Osteocyte (in vitro differentiated cells): Measurements from ENCODE around the gene ABCB4. TPM values are rescaled to one million over a fixed set of nuclear protein-coding genes. Genes with fewer than 3 reads are reported as not detected.

Experiments used
- DNase-seq: peaks from one replicate; pipeline ENCODE4 v3.0.0; 2021; ENCODE audit warnings: mixed read lengths; ENCODE audit not compliant: unreplicated experiment; ENCODE audit errors: extremely low spot score
- H3K27ac Mint-ChIP-seq: one replicate; pipeline ENCODE4 v1.8.0; 2021; ENCODE audit warnings: mild to moderate bottlenecking, mixed read lengths; ENCODE audit not compliant: unreplicated experiment
- H3K27me3 Mint-ChIP-seq: one replicate; pipeline ENCODE4 v1.8.0; 2021; ENCODE audit warnings: mixed read lengths; ENCODE audit not compliant: unreplicated experiment
- H3K36me3 Mint-ChIP-seq: one replicate; pipeline ENCODE4 v1.8.0; 2021; ENCODE audit warnings: mixed read lengths; ENCODE audit not compliant: unreplicated experiment
- H3K4me1 Mint-ChIP-seq: one replicate; pipeline ENCODE4 v1.8.0; 2021; ENCODE audit warnings: mixed read lengths; ENCODE audit not compliant: unreplicated experiment
- H3K4me3 Mint-ChIP-seq: one replicate; pipeline ENCODE4 v1.8.0; 2021; ENCODE audit warnings: mild to moderate bottlenecking, moderate library complexity, mixed read lengths; ENCODE audit not compliant: unreplicated experiment
- H3K9me3 Mint-ChIP-seq: one replicate; pipeline ENCODE4 v1.8.0; 2021; ENCODE audit warnings: mixed read lengths; ENCODE audit not compliant: unreplicated experiment
- CTCF ChIP-seq: fragments of 200-600 bp; sonication (generic); IDR thresholded peaks from 2 replicates; pipeline ENCODE4 v1.5.0; 2021; ENCODE audit warnings: antibody characterized with exemption, mild to moderate bottlenecking, moderate library complexity
- long read RNA-seq: library from polyadenylated mRNA; unstranded; transcript quantifications from one replicate; pipeline ENCODE4 v2.0.0, GENCODE V29; 2021
- total RNA-seq: library from RNA; stranded (reverse); gene quantifications from 2 replicates; pipeline ENCODE4 v1.2.1, GENCODE V29; 2021

Gene ABCB4
- not detected in 2 replicates for total RNA-seq
- long read RNA-seq = 0 reads

DNA sequence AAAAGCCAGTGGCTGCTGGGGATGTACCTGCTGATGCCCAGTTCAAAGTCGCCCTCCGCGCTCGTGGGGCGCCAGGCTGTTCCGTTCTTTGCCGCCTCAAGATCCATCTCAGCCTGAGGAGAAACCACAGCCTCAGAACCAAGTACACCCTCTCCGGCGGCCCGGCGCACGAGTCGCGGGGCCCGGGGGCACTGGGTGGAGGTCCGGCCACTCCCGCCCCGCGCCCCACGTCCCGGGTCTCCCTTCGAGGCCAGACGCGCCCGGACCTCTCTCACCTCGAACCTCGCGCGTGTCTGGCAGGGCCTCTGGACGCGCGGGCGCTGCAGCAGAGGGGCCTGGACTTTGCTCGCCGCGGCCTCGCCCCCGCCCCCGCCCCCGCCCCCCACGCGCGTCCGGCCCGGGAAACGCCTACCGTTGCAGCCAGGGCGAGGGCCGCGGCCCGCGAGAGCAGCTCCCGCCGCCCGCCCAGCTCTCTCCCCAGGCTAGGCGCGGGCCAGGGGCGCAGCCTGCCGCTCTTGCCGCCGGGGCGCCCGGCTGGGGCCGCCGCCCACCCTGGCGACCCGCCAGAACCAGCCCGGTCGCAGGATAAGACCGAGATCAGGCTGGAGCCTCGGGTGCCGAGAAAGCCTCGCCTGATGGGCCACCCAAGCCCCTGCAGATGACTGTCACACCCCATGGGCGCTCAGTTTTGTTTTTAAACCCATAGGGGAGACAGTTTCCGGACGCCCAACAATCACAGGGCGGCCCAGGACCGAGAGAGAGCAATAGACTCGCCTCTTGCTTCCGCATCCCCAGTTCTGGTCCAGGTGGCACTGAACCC lies at the start of gene ABCB4:
TSS of gene ABCB4 (minus strand) at position 322 of the 820 bp plus-strand sequence. CDS start at position 107, 215 bp downstream.
- Mint-ChIP-seq H3K27ac (no peak within 1 kb of the TSS), H3K36me3 (no peaks in the 10 kb centered on the region), H3K9me3 (no peaks in the 10 kb centered on the region), H3K27me3 (peaks cover 43% of the 10 kb centered on the region), H3K4me3 (peak within 1 kb of the TSS; percentile 42), H3K4me1 (peaks cover 8% of the 10 kb centered on the region)
- no peak for DNase-seq
- TF ChIP-seq CTCF = no peak

- no peaks in the 10 kb centered on the region for H3K9me3 Mint-ChIP-seq
- no peak for DNase-seq
- no peak overlapping the region for H3K4me3 Mint-ChIP-seq
- H3K4me1 Mint-ChIP-seq = no peaks in the 10 kb centered on the region
- H3K27me3 Mint-ChIP-seq = no peaks in the 10 kb centered on the region
- H3K27ac Mint-ChIP-seq = no peak overlapping the region
- H3K36me3 Mint-ChIP-seq = no peaks in the 10 kb centered on the region
- TF ChIP-seq CTCF = no peak
Measured at GRCh38 chr7:87518735-87519134, 43.3 kb upstream of the ABCB4 start.

DNA sequence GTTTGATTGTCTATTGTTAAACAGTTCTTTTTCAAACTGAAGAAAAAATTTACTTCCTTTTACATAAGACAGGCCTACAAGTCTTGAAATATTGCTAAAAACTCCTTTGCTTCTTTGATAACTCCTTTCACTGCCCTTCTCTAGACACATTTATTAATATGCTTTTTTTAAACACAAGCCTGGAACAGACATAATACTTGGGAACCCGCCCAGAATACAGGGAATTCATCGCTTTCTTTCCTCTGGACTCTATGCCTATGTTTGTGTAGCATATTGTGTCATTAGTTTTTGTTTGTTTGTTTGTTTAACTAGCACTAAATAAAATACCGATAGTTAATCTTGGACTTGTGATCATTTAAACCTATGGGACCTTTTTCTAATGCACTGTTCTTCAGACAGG lies 42.4 kb upstream of the ABCB4 start:
- H3K27ac Mint-ChIP-seq = no peak overlapping the region

GRCh38 chr7:87517136-87517815 lies 41.8 kb upstream of the ABCB4 start:
- DNase-seq = no peak
- no peak overlapping the region for H3K4me3 Mint-ChIP-seq
- no peak overlapping the region for H3K27ac Mint-ChIP-seq
- TF ChIP-seq CTCF = no peak
- no peaks in the 10 kb centered on the region for H3K4me1 Mint-ChIP-seq
- no peaks in the 10 kb centered on the region for H3K36me3 Mint-ChIP-seq
- H3K9me3 Mint-ChIP-seq = no peaks in the 10 kb centered on the region
- H3K27me3 Mint-ChIP-seq = no peaks in the 10 kb centered on the region

More for the DNA sequence above, 42.4 kb upstream of the ABCB4 start:
- DNase-seq = no peak
- Mint-ChIP-seq H3K4me3 (no peak overlapping the region), H3K9me3 (no peaks in the 10 kb centered on the region), H3K27me3 (no peaks in the 10 kb centered on the region), H3K4me1 (no peaks in the 10 kb centered on the region), H3K36me3 (no peaks in the 10 kb centered on the region)
- TF ChIP-seq CTCF = no peak

GRCh38 chr7:87513735-87514335 lies 38.4 kb upstream of the ABCB4 start:
- Mint-ChIP-seq H3K27ac (no peak overlapping the region), H3K4me1 (no peaks in the 10 kb centered on the region), H3K36me3 (no peaks in the 10 kb centered on the region), H3K27me3 (peaks cover 5% of the 10 kb centered on the region), H3K9me3 (no peaks in the 10 kb centered on the region), H3K4me3 (no peak overlapping the region)
- no peak for TF ChIP-seq CTCF
- DNase-seq = no peak
